ENCODE data around the gene RAB31. TPM values are rescaled to one million over a fixed set of nuclear protein-coding genes. Genes with fewer than 3 reads are reported as not detected.

Gene RAB31
- total RNA-seq, 1 experiment from 2014 or later = 118 TPM

- DNase-seq (ENCODE audit: low read depth, low spot score) = peak; percentile 7
- H3K4me1 ChIP-seq (ENCODE audit: control insufficient read depth, insufficient read depth, low read length) = peaks cover 27% of the 10 kb centered on the region
- BruUV-seq (replicated peaks) = no TSS peak
- in situ Hi-C loops (cut with HindIII; ENCODE audit: low pct_unique_long_range_greater_than_20kb, low sequenced_read_pairs) = no loop called here
- TF ChIP-seq POLR2AphosphoS5 (IDR thresholded peaks at IDR 0.05; ENCODE audit: low read depth, low read length) (no peak), TCF7L2 (IDR thresholded peaks at IDR 0.05; ENCODE audit: low read depth, low read length) (peak; percentile 57; the same call in 1 of the 2 replicates), CTCF (IDR thresholded peaks at IDR 0.05) (no peak)
- POLR2A ChIA-PET = interaction anchor here (1.1 to 1.2 kb wide), 2 partner anchors 9 to 44 kb away, joined by 3 read pairs; partner anchors contain the start of gene VAPA
- no peaks in the 10 kb centered on the region for H3K36me3 ChIP-seq (ENCODE audit: control insufficient read depth, insufficient read depth, low read length)
- no peaks in the 10 kb centered on the region for H3K27me3 ChIP-seq (ENCODE audit: control insufficient read depth, insufficient read depth, low read length)
- ATAC-seq = peak; percentile 43
- peak overlapping the region in 1 of 2 experiments; percentile 20; a peak in 2 of 4 replicates for H3K4me3 ChIP-seq (ENCODE audit: low read depth in 2 of 2, low read length in 2 of 2)
- H3K27ac ChIP-seq (ENCODE audit: low read length) = peak overlapping the region; percentile 81
- CTCF ChIA-PET = interaction anchor here (0.5 kb wide), 1 partner anchor 18 kb away, joined by 3 read pairs; no protein-coding TSS in a partner anchor
- peaks cover 2% of the 10 kb centered on the region; the same call in 1 of the 2 replicates for H3K9me3 ChIP-seq (ENCODE audit: control insufficient read depth, insufficient read depth, low read depth, low read length)
- intact Hi-C loops (cut with micrococcal nuclease; ENCODE audit: unreplicated experiment) = no loop called here
Observed at GRCh38 chr18:9869715-9870430, 161.8 kb downstream of the RAB31 start.

GRCh38 chr18:9870431-9871008 lies 162.4 kb downstream of the RAB31 start:
- TF ChIP-seq TCF7L2 (IDR thresholded peaks at IDR 0.05; ENCODE audit: low read depth, low read length) (no peak), POLR2AphosphoS5 (IDR thresholded peaks at IDR 0.05; ENCODE audit: low read depth, low read length) (no peak), SIN3A (IDR thresholded peaks at IDR 0.05; ENCODE audit: borderline replicate concordance, insufficient read depth, low read depth, low read length) (no peak), CTCF (IDR thresholded peaks at IDR 0.05) (no peak), REST (IDR thresholded peaks at IDR 0.05; ENCODE audit: insufficient read depth in 1 of 2, low read depth in 2 of 2, low read length in 1 of 2) (no peak)
- H3K9me3 ChIP-seq (ENCODE audit: control insufficient read depth, insufficient read depth, low read depth, low read length) = no peaks in the 10 kb centered on the region
- intact Hi-C loops (cut with micrococcal nuclease; ENCODE audit: unreplicated experiment) = no loop called here
- ChIA-PET CTCF (no interaction called here), POLR2A (interaction anchor here (1.1 to 1.2 kb wide), 2 partner anchors 10 to 43 kb away, joined by 3 read pairs; partner anchors contain the start of gene VAPA)
- peak overlapping the region; percentile 81 for H3K27ac ChIP-seq (ENCODE audit: low read length)
- no peak for DNase-seq (ENCODE audit: low read depth, low spot score)
- BruUV-seq (replicated peaks) = no TSS peak
- H3K36me3 ChIP-seq (ENCODE audit: control insufficient read depth, insufficient read depth, low read length) = no peaks in the 10 kb centered on the region
- no peaks in the 10 kb centered on the region for H3K27me3 ChIP-seq (ENCODE audit: control insufficient read depth, insufficient read depth, low read length)
- 0 out of 2 replicates have a peak, but pooled peaks have one; percentile 19 for ATAC-seq
- peaks cover 27% of the 10 kb centered on the region for H3K4me1 ChIP-seq (ENCODE audit: control insufficient read depth, insufficient read depth, low read length)
- H3K4me3 ChIP-seq (ENCODE audit: low read depth in 2 of 2, low read length in 2 of 2) = peak overlapping the region in 1 of 2 experiments; percentile 16; a peak in 1 of 4 replicates
- in situ Hi-C loops (cut with HindIII; ENCODE audit: low pct_unique_long_range_greater_than_20kb, low sequenced_read_pairs) = no loop called here
